Ishikawa (cell line): ENCODE data around the gene MCM8.

ENCODE experiments used
- CEBPB ChIP-seq: IDR thresholded peaks from 2 replicates; pipeline ENCODE4 v1.6.1; 2012
- CREB1 ChIP-seq: IDR thresholded peaks from 2 replicates; pipeline ENCODE4 v1.6.1; 2012; ENCODE audit warnings: low read depth
- EGR1 ChIP-seq: IDR thresholded peaks from 2 replicates; pipeline ENCODE4 v1.6.1; 2012
- EP300 ChIP-seq: IDR thresholded peaks from 2 replicates; pipeline ENCODE4 v1.6.1; 2012; ENCODE audit warnings: borderline replicate concordance
- FOXM1 ChIP-seq: IDR thresholded peaks from 2 replicates; pipeline ENCODE4 v1.6.1; 2012; ENCODE audit warnings: low read depth, borderline replicate concordance
- NFIC ChIP-seq: IDR thresholded peaks from 2 replicates; pipeline ENCODE4 v1.6.1; 2012
- RAD21 ChIP-seq: IDR thresholded peaks from 2 replicates; pipeline ENCODE4 v1.6.1; 2012; ENCODE audit warnings: low read depth
- TAF1 ChIP-seq: IDR thresholded peaks from 2 replicates; pipeline ENCODE4 v1.6.1; 2012; ENCODE audit warnings: low read depth, mild to moderate bottlenecking
- TCF12 ChIP-seq: IDR thresholded peaks from 2 replicates; pipeline ENCODE4 v1.6.1; 2012; ENCODE audit warnings: low read depth
- TEAD4 ChIP-seq: IDR thresholded peaks from 2 replicates; pipeline ENCODE4 v1.6.1; 2012
- YY1 ChIP-seq: IDR thresholded peaks from 2 replicates; pipeline ENCODE4 v1.6.1; 2012; ENCODE audit warnings: low read depth
- ZBTB7A ChIP-seq: IDR thresholded peaks from 2 replicates; pipeline ENCODE4 v1.6.1; 2012; ENCODE audit warnings: low read depth
- TF ChIP-seq, protein P1 (sequence below): IDR thresholded peaks from 2 replicates; pipeline ENCODE4 v1.6.1; 2012; ENCODE audit warnings: low read depth, mild to moderate bottlenecking
- TF ChIP-seq, protein P2 (sequence below): IDR thresholded peaks from 2 replicates; pipeline ENCODE4 v1.6.1; 2012
- TF ChIP-seq, protein P3 (sequence below): IDR thresholded peaks from 2 replicates; pipeline ENCODE4 v1.6.1; 2012

MCM8 gene

DNA sequence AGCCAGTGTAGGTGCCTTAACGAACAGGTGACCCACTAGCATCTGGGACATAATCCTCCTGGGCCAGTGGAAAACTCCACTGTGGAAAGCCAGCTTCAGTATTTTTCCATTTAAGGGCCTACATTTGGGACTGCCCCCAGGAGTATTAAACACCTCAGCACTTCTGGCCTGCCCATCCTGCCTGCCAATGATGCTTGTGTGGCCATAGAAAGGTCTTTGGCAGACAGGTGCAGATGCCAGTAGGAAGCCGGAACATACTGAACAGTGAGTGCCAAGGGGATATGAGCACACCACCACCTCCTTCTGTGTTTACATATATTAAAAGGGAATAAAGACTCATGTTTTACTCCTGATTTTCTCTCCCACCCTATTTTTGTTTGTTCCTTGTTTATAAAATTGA lies 19.9 kb downstream of the MCM8 start:
- no peak for TF ChIP-seq YY1

DNA sequence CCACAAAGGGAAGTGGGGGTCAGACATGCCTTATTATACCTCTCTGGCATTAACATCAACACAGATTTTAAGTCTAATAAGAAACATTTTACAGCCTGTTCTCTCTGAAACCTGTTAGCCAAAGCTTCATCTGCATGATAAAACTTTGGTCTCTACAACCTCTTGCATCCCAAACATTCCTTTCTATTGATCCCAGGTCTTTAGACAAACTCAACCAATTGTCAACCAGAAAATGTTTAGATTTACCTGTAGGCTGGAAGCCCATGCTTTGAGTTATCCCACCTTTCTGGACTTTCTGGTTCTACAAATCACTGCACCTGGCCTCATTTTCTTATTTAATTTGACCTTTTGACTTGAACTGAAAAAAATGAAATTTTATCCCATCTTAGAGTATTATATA lies 20.8 kb downstream of the MCM8 start:
- TF ChIP-seq, protein P1, sequence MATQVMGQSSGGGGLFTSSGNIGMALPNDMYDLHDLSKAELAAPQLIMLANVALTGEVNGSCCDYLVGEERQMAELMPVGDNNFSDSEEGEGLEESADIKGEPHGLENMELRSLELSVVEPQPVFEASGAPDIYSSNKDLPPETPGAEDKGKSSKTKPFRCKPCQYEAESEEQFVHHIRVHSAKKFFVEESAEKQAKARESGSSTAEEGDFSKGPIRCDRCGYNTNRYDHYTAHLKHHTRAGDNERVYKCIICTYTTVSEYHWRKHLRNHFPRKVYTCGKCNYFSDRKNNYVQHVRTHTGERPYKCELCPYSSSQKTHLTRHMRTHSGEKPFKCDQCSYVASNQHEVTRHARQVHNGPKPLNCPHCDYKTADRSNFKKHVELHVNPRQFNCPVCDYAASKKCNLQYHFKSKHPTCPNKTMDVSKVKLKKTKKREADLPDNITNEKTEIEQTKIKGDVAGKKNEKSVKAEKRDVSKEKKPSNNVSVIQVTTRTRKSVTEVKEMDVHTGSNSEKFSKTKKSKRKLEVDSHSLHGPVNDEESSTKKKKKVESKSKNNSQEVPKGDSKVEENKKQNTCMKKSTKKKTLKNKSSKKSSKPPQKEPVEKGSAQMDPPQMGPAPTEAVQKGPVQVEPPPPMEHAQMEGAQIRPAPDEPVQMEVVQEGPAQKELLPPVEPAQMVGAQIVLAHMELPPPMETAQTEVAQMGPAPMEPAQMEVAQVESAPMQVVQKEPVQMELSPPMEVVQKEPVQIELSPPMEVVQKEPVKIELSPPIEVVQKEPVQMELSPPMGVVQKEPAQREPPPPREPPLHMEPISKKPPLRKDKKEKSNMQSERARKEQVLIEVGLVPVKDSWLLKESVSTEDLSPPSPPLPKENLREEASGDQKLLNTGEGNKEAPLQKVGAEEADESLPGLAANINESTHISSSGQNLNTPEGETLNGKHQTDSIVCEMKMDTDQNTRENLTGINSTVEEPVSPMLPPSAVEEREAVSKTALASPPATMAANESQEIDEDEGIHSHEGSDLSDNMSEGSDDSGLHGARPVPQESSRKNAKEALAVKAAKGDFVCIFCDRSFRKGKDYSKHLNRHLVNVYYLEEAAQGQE = no peak
- no peak for TF ChIP-seq NFIC
- no peak for TF ChIP-seq EP300
- TF ChIP-seq, protein P2, sequence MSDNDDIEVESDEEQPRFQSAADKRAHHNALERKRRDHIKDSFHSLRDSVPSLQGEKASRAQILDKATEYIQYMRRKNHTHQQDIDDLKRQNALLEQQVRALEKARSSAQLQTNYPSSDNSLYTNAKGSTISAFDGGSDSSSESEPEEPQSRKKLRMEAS = no peak
- no peak for TF ChIP-seq FOXM1
- no peak for TF ChIP-seq TEAD4
- no peak for TF ChIP-seq CREB1
- TF ChIP-seq EGR1 = no peak
- no peak for TF ChIP-seq RAD21
- no peak for TF ChIP-seq ZBTB7A
- no peak for TF ChIP-seq TCF12
- TF ChIP-seq, protein P3, sequence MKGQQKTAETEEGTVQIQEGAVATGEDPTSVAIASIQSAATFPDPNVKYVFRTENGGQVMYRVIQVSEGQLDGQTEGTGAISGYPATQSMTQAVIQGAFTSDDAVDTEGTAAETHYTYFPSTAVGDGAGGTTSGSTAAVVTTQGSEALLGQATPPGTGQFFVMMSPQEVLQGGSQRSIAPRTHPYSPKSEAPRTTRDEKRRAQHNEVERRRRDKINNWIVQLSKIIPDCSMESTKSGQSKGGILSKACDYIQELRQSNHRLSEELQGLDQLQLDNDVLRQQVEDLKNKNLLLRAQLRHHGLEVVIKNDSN = no peak
- TF ChIP-seq TAF1 = no peak
- no peak for TF ChIP-seq YY1
- TF ChIP-seq CEBPB = no peak

DNA sequence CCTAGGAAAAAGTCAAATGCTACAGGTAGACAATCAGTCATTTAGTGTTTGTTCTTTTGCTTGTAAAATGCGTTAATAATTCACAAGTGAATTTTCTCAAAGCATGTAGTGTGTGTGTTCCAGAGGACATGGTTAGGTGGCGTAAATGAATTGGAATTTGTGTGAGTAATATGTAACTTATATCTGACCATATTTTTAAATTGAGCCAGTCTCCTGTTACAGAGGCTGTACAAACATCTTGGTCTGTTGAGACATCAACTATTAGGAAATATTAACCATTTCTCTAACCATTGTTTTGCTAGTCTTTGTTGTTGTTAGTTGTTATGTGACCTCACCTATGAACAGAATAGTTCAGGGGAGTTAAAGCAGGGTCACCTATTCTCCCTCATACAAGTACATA lies 22.7 kb downstream of the MCM8 start:
- TF ChIP-seq NFIC (no peak), TEAD4 (no peak), EGR1 (no peak), YY1 (no peak), FOXM1 (no peak), ZBTB7A (no peak), RAD21 (no peak), TAF1 (no peak), EP300 (no peak), TCF12 (no peak), CREB1 (no peak), CEBPB (no peak)
- TF ChIP-seq, protein P1 = no peak
- TF ChIP-seq, protein P2 = no peak
- TF ChIP-seq, protein P3 = no peak

DNA sequence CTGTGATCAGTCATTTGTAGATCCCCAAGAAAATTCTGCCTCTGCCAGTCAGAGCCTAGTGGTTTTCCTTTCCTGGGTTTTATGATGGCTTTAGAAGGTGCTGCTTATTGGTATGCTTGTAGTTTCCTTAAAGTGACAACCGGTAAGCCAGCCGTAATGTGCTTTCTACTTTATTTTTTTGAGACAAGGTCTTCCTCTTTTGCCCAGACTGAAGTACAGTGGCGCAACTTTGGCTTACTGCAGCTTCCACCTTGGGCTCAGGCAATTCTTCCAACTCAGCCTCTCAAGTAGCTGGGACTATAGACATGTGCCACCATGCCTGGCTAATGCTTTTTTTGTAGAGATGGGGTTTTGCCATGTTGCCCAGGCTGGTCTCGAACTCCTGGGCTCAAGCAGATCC lies 23.5 kb downstream of the MCM8 start:
- TF ChIP-seq TEAD4 = no peak
- TF ChIP-seq TAF1 = no peak
- no peak for TF ChIP-seq YY1
- no peak for TF ChIP-seq EP300
- no peak for TF ChIP-seq RAD21
- no peak for TF ChIP-seq CREB1
- TF ChIP-seq, protein P1 = no peak
- no peak for TF ChIP-seq EGR1

DNA sequence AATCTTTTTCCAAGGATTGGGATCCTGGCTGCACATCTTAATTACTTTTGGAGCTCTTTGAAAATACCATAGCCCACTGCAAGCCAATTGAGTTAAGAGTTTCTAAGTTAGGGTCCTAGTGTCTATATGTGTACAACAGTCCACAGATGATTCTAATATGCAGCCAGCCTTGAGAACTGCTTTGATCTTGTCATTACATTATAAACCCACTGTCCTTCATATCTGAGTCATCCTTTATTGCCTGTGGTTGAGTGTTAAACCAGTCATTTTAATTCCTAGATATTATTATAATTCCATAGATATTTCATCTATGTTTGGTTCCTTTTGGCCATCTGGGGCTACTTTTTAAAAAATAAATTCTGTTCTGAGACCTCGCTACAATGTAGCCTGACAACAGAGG lies 24.1 kb downstream of the MCM8 start:
- TF ChIP-seq, protein P2 = no peak
- no peak for TF ChIP-seq TCF12
- TF ChIP-seq RAD21 = no peak
- TF ChIP-seq TEAD4 = no peak
- TF ChIP-seq CEBPB = no peak
- TF ChIP-seq, protein P3 = no peak
- no peak for TF ChIP-seq TAF1
- no peak for TF ChIP-seq ZBTB7A
- TF ChIP-seq, protein P1 = no peak
- no peak for TF ChIP-seq YY1
- TF ChIP-seq EGR1 = no peak
